Spinal cord (tissue), 10 donors: ENCODE data around the gene DOCK10. TPM values are rescaled to one million over a fixed set of nuclear protein-coding genes. Genes with fewer than 3 reads are reported as not detected.
"Not testable (repeated sequence)": the region's sequence is repeated elsewhere in the genome, so short reads cannot be mapped to it uniquely, and the experiment has no call there.

Experiments
- DNase-seq, 6 donors: peaks; one replicate each; pipeline versions ENCODE4 v3.0.0 to v3.0.0-alpha.2; 2013 to 2015; ENCODE audit warnings: low spot score in 6 of 6, low read depth in 4 of 6
- H3K27ac ChIP-seq: one replicate; pipeline ENCODE4 v1.5.1; 2013; ENCODE audit warnings: low read depth, low read length, control low read depth
- H3K27me3 ChIP-seq: one replicate; pipeline ENCODE4 v1.6.1; 2013; ENCODE audit warnings: low read length; ENCODE audit not compliant: control insufficient read depth, insufficient read depth
- H3K36me3 ChIP-seq: one replicate; pipeline ENCODE4 v1.6.1; 2013; ENCODE audit warnings: low read length; ENCODE audit not compliant: control insufficient read depth, insufficient read depth
- H3K4me1 ChIP-seq: one replicate; pipeline ENCODE4 v1.6.1; 2013; ENCODE audit warnings: low read length; ENCODE audit not compliant: control insufficient read depth, insufficient read depth
- H3K4me3 ChIP-seq: one replicate; pipeline ENCODE4 v1.5.1; 2013; ENCODE audit warnings: low read depth, low read length, control low read depth
- H3K9me3 ChIP-seq: one replicate; pipeline ENCODE4 v1.6.1; 2013; ENCODE audit warnings: low read length; ENCODE audit not compliant: control insufficient read depth, insufficient read depth
- WGBS: methylation state at CpG from one replicate; pipeline ENCODE4 v1.1.5; 2013; ENCODE audit warnings: missing lambda C conversion rate; ENCODE audit not compliant: insufficient coverage; 5-methylcytosine and 5-hydroxymethylcytosine counted together
- polyA plus RNA-seq, 2 donors: library from polyadenylated mRNA; unstranded; fragments of 120-200 nt; gene quantifications; one replicate each; pipeline ENCODE4 v1.2.1, GENCODE V29; 2013; ENCODE audit not compliant: insufficient read length in 2 of 2
- total RNA-seq, 2 donors: library from RNA; depleted of rRNA in 1 of 2; stranded (reverse); fragments of 120-200 nt in 1 of 2; fragments of >200 nt in 1 of 2; gene quantifications; one replicate each; pipeline versions ENCODE4 v1.2.3 to v1.2.4, GENCODE V29; 2013 to 2014
- donor health status: healthy.

Gene DOCK10
- total and polyA plus RNA-seq, 4 donors: 44.4 to 87.9 (median 61.0) TPM

GRCh38 chr2:224946895-224947294, 95.4 kb downstream of the DOCK10 start:
- Histone ChIP-seq H3K27ac (no peak overlapping the region), H3K27me3 (no peaks in the 10 kb centered on the region), H3K36me3 (no peaks in the 10 kb centered on the region), H3K4me1 (no peaks in the 10 kb centered on the region), H3K4me3 (no peak overlapping the region), H3K9me3 (no peaks in the 10 kb centered on the region)
- DNase-seq: no peak
- WGBS: 50% methylated on average over 3 of the region's 7 CpGs

DNA sequence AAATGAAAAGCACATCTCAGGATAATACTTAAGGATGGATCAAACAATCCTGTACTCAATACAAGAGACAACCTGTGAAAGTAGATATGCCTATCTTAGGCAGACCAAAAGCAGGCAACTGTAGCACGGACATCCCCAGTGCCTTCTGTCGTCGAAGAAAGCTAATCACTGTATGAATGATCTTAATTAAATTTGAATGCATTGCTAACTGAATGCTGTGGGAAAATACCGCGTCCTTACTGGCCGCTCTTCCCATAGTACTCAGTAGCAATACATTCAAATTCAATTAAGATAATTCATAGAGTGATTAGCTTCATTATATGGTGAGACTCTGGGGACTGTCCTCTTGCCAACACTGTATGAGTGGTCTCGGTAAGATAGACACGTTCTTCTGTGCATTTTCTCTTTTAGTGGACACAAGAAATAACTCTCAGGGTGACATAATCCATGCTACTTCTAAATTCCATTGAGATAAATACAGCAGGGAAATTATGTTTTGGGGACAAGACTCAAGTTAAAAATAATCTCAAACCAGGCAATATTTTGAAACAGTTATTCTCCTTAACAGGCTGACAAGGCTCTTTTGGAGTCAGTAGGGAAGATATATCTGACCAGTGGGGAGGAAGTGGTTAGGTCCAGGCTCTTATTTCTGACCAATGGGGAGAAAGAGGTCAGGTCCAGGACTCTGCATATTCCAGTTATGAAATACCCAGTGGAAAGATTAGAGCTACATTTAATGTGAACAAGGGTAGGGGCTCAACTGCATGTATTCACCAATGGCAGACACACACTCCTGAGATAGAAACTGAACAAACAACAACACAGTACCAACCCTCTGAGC, 97.3 kb downstream of the DOCK10 start:
- Histone ChIP-seq H3K27ac (no peak overlapping the region), H3K9me3 (no peaks in the 10 kb centered on the region), H3K4me1 (no peaks in the 10 kb centered on the region), H3K27me3 (no peaks in the 10 kb centered on the region), H3K4me3 (no peak overlapping the region), H3K36me3 (no peaks in the 10 kb centered on the region)
- DNase-seq: peak in 1 of 6 donors; percentile 80
- WGBS: 54% methylated on average over 3 of the region's 8 CpGs

GRCh38 chr2:224943601-224944041, 98.6 kb downstream of the DOCK10 start:
- H3K27me3 ChIP-seq, H3K27ac ChIP-seq, H3K9me3 ChIP-seq, H3K4me1 ChIP-seq, DNase-seq, H3K36me3 ChIP-seq, H3K4me3 ChIP-seq: not testable (repeated sequence)
- WGBS: 95% methylated on average over 5 of the region's 8 CpGs

- H3K27ac ChIP-seq: no peak overlapping the region
- no peak for DNase-seq
- H3K4me1 ChIP-seq: peaks cover 3% of the 10 kb centered on the region
- H3K9me3 ChIP-seq: no peaks in the 10 kb centered on the region
- no peaks in the 10 kb centered on the region for H3K36me3 ChIP-seq
- H3K4me3 ChIP-seq: no peak overlapping the region
- 100% methylated on average over 2 of the region's 2 CpGs for WGBS
- H3K27me3 ChIP-seq: no peaks in the 10 kb centered on the region
Measured at GRCh38 chr2:224941960-224942359, 100.3 kb downstream of the DOCK10 start.

DNA sequence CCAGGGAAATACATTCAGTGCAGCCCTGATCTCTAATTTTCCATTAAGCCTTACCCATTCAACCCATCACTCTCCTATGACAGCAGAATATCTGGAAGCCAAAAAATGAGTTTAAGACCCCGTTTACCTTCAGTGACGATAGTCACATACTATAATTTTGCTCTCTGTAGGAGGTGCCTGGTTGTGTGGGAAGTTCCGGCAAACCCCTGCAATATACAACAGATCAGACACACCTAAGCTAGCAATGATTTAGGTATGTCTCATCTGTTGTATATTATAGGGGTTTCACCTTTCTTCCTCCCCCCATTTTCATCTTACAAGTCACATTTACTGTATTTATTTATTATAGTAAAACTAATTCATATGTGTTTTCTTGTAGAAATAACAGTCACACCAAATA, 101.7 kb downstream of the DOCK10 start:
- Histone ChIP-seq H3K9me3 (no peaks in the 10 kb centered on the region), H3K27ac (no peak overlapping the region), H3K27me3 (no peaks in the 10 kb centered on the region), H3K4me1 (peaks cover 3% of the 10 kb centered on the region), H3K4me3 (no peak overlapping the region), H3K36me3 (no peaks in the 10 kb centered on the region)
- WGBS: no CpG with 5 or more reads among the region's 3 CpGs
- DNase-seq: no peak

DNA sequence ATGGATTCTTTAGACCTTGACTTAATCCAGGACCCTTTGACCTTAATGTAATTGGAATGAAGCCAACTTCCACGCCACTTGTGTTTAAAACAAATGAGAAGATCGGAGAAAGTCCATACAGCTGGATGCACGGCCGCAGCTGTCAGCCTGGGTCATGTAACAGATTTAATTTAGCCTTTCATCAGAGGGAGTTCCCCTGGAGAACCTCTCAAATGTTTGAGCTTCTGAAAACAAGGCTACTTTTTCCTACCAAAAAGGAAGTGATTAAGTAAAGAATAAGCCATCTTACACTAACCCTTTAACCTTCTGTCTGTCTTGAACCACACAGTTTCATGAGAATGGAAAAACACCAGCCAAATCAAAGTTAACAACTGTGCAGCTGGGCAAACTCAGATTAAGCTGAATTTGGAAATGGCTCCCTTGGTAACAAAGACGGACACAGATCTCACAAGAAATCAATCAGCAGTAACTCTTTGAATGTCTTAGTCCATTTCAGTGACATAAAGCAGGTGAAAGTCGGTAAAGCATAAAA, 103.6 kb downstream of the DOCK10 start:
- Histone ChIP-seq H3K4me3 (no peak overlapping the region), H3K9me3 (no peaks in the 10 kb centered on the region), H3K36me3 (no peaks in the 10 kb centered on the region), H3K4me1 (peaks cover 3% of the 10 kb centered on the region), H3K27ac (no peak overlapping the region), H3K27me3 (no peaks in the 10 kb centered on the region)
- 22% methylated on average over 3 of the region's 6 CpGs for WGBS
- DNase-seq: peak in 1 of 6 donors; percentile 43

GRCh38 chr2:224937887-224938286, 104.4 kb downstream of the DOCK10 start:
- no peak for DNase-seq
- H3K9me3 ChIP-seq: no peaks in the 10 kb centered on the region
- no peaks in the 10 kb centered on the region for H3K36me3 ChIP-seq
- 83% methylated on average over 1 of the region's 5 CpGs for WGBS
- H3K27me3 ChIP-seq: no peaks in the 10 kb centered on the region
- H3K4me1 ChIP-seq: peaks cover 3% of the 10 kb centered on the region
- H3K27ac ChIP-seq: no peak overlapping the region
- H3K4me3 ChIP-seq: no peak overlapping the region

DNA sequence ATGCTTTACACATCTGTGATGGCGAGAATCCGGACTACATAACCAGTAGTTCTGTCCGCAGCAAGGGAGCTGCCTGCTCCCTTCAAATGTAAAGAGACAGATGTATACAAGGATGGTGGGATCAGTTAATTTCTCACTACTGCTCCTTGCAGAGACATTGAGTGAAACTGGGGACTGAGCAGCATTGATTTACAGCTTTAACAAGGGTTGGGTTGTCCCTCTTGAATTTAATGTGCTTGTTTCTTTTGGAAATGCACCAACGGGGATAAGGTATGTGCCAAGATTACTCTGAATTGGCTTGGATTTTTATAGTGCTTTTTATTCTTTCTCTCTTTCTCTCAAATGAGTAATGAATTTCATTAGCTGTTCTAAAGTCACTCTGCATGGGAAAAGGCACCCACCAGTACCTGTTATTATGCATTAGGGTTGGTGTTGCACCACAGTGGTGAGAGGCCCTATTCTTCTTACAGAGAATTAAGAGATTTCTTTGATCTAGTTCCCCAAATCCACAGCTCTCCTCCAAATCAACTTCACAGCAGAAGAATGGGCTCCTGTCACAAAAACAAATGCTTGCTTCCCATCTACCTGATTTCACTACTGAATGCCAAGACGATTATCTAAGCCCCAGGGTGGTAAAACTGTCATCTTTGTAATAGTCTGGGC, 107.6 kb downstream of the DOCK10 start:
- H3K27me3 ChIP-seq: no peaks in the 10 kb centered on the region
- 39% methylated on average over 3 of the region's 5 CpGs for WGBS
- peak in 3 of 6 donors; percentile 64 to 86 (median 82) for DNase-seq
- H3K4me3 ChIP-seq: no peak overlapping the region
- peaks cover 3% of the 10 kb centered on the region for H3K4me1 ChIP-seq
- peaks cover 4% of the 10 kb centered on the region for H3K36me3 ChIP-seq
- H3K27ac ChIP-seq: peak overlapping the region; percentile 6
- no peaks in the 10 kb centered on the region for H3K9me3 ChIP-seq

DNA sequence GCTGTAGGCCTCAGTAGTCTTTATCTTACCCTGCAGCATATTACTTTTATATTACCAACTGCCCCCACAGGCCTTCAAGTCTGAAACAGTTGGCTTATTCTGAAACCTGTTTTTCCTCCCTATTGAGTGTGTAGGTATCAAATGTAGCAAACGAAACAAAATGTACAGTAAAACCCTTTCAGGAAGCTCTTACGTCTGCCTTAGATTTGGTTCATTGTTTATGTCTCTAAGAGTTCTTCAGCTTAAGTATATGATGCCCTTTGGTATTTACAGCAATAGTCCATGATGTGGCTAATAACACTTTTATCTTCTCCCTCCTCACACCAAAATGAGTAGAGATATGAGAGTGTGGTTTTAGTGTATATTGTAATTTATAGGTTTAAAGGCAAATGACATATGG, 108.8 kb downstream of the DOCK10 start:
- no CpG with 5 or more reads among the region's 2 CpGs for WGBS
- Histone ChIP-seq H3K4me1 (no peaks in the 10 kb centered on the region), H3K27ac (no peak overlapping the region), H3K36me3 (peaks cover 4% of the 10 kb centered on the region), H3K9me3 (no peaks in the 10 kb centered on the region), H3K4me3 (no peak overlapping the region), H3K27me3 (no peaks in the 10 kb centered on the region)
- DNase-seq: no peak
